GM13976 (cell line): Measurements from ENCODE around the gene TLN1.

Experiments used
- DNase-seq: peaks from one replicate; pipeline ENCODE4 v3.0.0; 2012; ENCODE audit warnings: low spot score
- in situ Hi-C: fragments of 300-500 bp; cut with MboI; formaldehyde crosslinking; loops from one replicate; pipeline ENCODE4 v1.12.0; 2022; ENCODE audit warnings: low sequenced_read_pairs, mixed read lengths, inconsistent platforms; ENCODE audit not compliant: unreplicated experiment
- TF ChIP-seq, protein P1 (sequence below): IDR thresholded peaks from 2 replicates; pipeline ENCODE4 v1.5.1; 2012; ENCODE audit warnings: borderline replicate concordance, mild to moderate bottlenecking; ENCODE audit not compliant: insufficient read depth; ENCODE audit errors: extremely low read depth, missing control alignments, control extremely low read depth

Gene TLN1

DNA sequence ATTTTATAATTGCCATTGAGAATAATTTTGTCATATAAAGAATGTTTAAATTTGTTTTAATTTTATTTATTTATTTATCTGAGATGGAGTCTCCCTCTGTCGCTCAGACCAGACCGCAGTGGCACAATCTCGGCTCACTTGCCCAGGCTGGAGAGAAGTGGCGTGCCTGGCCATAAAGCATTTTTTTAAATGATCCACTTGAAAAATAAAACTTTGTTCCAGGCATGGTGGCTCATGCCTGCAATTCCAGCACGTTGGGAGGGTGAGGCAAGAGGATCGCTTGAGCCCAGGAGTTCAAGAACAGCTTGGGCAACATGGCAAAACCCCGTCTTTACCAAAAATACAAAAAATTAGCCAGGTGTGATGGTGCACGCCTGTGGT lies 79.2 kb downstream of the TLN1 start:
- TF ChIP-seq, protein P1, sequence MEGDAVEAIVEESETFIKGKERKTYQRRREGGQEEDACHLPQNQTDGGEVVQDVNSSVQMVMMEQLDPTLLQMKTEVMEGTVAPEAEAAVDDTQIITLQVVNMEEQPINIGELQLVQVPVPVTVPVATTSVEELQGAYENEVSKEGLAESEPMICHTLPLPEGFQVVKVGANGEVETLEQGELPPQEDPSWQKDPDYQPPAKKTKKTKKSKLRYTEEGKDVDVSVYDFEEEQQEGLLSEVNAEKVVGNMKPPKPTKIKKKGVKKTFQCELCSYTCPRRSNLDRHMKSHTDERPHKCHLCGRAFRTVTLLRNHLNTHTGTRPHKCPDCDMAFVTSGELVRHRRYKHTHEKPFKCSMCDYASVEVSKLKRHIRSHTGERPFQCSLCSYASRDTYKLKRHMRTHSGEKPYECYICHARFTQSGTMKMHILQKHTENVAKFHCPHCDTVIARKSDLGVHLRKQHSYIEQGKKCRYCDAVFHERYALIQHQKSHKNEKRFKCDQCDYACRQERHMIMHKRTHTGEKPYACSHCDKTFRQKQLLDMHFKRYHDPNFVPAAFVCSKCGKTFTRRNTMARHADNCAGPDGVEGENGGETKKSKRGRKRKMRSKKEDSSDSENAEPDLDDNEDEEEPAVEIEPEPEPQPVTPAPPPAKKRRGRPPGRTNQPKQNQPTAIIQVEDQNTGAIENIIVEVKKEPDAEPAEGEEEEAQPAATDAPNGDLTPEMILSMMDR = no peak
- DNase-seq = no peak
- in situ Hi-C loops = no loop called here

- no peak for DNase-seq
- in situ Hi-C loops = no loop called here
- TF ChIP-seq, protein P1 = no peak
These were observed 79.8 kb downstream of the TLN1 start for GRCh38 chr9:35651956-35652828.

DNA sequence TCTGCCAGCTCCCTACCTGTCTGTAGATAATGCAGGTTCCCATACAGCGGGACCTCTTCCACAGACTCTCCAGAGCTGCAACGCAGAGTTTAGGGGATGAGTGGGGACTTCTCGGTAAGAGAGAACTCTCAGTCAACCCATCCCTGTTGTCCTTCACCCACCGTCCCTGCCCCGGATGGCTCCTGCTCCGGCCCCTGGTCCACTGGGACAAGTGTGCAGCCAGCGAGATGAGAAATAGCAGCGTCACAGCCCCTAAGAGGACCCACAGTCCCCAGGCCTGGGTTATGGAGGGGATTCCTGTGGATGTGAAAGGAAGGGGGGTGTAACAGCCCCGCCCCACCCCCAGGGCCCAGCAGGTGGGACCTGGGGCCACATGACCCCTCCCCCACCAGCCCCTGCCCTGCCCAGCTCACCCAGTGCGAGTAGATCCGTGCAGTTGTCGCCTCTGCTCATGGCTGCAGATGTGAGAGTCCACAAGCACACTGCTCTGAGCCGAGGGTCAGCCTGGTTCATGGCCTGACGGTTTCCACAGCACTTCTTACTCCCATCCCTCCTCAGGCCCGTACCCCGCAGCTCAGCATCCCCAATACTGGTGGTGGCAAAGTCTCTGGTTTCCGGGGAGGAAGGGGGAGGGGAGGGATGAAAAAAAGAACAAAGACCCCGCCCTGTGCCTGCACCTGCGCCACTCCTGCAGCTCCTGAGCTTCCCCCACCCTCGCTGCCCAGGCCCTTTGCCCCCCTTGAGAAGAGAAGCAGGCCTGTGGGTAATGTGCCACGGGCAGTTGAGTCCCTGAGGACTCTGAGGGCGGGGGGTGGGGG lies 81.4 kb downstream of the TLN1 start, which contains the start of gene SIT1:
Gene SIT1 (minus strand): TSS at position 591 of the 818 bp plus-strand sequence. CDS start 78 bp downstream, at position 513.
- TF ChIP-seq, protein P1 = no peak
- in situ Hi-C loops = no loop called here
- DNase-seq = peak; percentile 72

- TF ChIP-seq, protein P1 = no peak
- in situ Hi-C loops = no loop called here
- DNase-seq = peak; percentile 67
These were observed 82.3 kb downstream of the TLN1 start for GRCh38 chr9:35649431-35650340.
